Measurements from ENCODE around the gene IRF2BPL.

- TF ChIP-seq CTCF (optimal IDR thresholded peaks at IDR 0.05 in 1 of 3, IDR thresholded peaks at IDR 0.05 in 1 of 3, conservative IDR thresholded peaks at IDR 0.05 in 1 of 3; ENCODE audit: extremely low read depth in 1 of 3, insufficient read depth in 2 of 3, low read length in 3 of 3) (no peak), EZH2 (IDR thresholded peaks at IDR 0.05; ENCODE audit: low read length) (no peak)
Observed at GRCh38 chr14:77041881-77042545, 13.5 kb upstream of the IRF2BPL start.
